Activated B cell treated with CpG ODN at 0.5 μM for 24 hours (primary cell): Measurements from ENCODE around the gene EME2. TPM values are rescaled to one million over a fixed set of nuclear protein-coding genes. Genes with fewer than 3 reads are reported as not detected.
A peak's percentile ranks its signal among the peaks of the same experiment; 100 is the strongest.

ENCODE experiments used
- ATAC-seq: fragments of 200-7000 bp; cut with Tn5 transposase; one replicate; pipeline ENCODE4 v1.10.0; 2021; ENCODE audit warnings: low read depth, mild to moderate bottlenecking, moderate library complexity
- CTCF ChIA-PET: fragments of 350-600 bp; sonication (Branson Sonifier 250); formaldehyde crosslinking; loops from one replicate; lab custom pipeline; 2021; ENCODE audit warnings: antibody characterized with exemption; lab: Charles Lee
- POLR2A ChIA-PET: fragments of 350-600 bp; sonication (Branson Sonifier 250); formaldehyde crosslinking; loops from one replicate; lab custom pipeline; 2021; ENCODE audit warnings: antibody characterized with exemption; lab: Charles Lee
- DNase-seq: peaks from one replicate; pipeline ENCODE4 v3.0.0; 2022
- H3K27ac Mint-ChIP-seq: one replicate; pipeline ENCODE4 v1.8.0; 2020; ENCODE audit warnings: mixed read lengths
- H3K27me3 Mint-ChIP-seq: one replicate; pipeline ENCODE4 v1.8.0; 2021; ENCODE audit warnings: mixed read lengths
- H3K36me3 Mint-ChIP-seq: one replicate; pipeline ENCODE4 v1.8.0; 2021; ENCODE audit warnings: low read depth, mixed read lengths
- H3K4me1 Mint-ChIP-seq: one replicate; pipeline ENCODE4 v1.8.0; 2021; ENCODE audit warnings: mixed read lengths
- H3K4me3 Mint-ChIP-seq: one replicate; pipeline ENCODE4 v1.8.0; 2020; ENCODE audit warnings: mild to moderate bottlenecking, mixed read lengths
- H3K9me3 Mint-ChIP-seq: one replicate; pipeline ENCODE4 v1.8.0; 2020; ENCODE audit warnings: mixed read lengths
- intact Hi-C: fragments of 100-400 bp; cut with micrococcal nuclease; formaldehyde crosslinking; loops from one replicate; pipeline ENCODE4 v1.15.1; 2024
- total RNA-seq: library from RNA; stranded (reverse); gene quantifications from 2 replicates; pipeline ENCODE4 v1.2.3, GENCODE V29; 2022
- TF ChIP-seq, protein P1 (sequence below): fragments of 200-600 bp; IDR thresholded peaks from one replicate; pipeline ENCODE4 v1.8.0; 2022; ENCODE audit warnings: antibody characterized with exemption, mild to moderate bottlenecking

EME2 gene
- total RNA-seq, 1 donor from 2014 or later, result 49.9 TPM

DNA sequence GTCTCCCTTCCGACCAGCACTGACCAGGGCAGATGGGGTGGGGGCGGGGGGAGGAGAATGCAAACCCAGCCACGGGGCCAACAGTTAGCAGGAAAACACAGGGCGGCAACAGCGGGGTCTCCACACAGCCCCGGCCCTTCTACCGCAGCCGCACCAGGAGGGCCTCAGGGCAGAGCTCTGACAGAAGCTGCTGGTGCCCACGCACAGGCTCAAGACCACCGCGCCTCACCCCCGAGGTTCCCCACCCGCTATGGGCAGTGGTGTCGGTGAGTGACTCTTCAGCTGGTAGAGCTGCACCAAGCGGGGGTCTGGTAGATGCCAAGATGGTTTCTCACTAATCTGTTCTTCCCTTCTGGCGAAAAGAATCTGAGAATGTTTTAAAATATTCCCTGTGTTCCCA is 37.9 kb downstream of the EME2 start:
- no peaks in the 10 kb centered on the region for H3K27me3 Mint-ChIP-seq
- H3K27ac Mint-ChIP-seq, result no peak overlapping the region
- TF ChIP-seq, protein P1, sequence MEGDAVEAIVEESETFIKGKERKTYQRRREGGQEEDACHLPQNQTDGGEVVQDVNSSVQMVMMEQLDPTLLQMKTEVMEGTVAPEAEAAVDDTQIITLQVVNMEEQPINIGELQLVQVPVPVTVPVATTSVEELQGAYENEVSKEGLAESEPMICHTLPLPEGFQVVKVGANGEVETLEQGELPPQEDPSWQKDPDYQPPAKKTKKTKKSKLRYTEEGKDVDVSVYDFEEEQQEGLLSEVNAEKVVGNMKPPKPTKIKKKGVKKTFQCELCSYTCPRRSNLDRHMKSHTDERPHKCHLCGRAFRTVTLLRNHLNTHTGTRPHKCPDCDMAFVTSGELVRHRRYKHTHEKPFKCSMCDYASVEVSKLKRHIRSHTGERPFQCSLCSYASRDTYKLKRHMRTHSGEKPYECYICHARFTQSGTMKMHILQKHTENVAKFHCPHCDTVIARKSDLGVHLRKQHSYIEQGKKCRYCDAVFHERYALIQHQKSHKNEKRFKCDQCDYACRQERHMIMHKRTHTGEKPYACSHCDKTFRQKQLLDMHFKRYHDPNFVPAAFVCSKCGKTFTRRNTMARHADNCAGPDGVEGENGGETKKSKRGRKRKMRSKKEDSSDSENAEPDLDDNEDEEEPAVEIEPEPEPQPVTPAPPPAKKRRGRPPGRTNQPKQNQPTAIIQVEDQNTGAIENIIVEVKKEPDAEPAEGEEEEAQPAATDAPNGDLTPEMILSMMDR, result no peak
- no peak overlapping the region for H3K4me3 Mint-ChIP-seq
- ATAC-seq (no peak), DNase-seq (no peak)
- POLR2A ChIA-PET, result no interaction called here
- intact Hi-C loops, result no loop called here
- H3K36me3 Mint-ChIP-seq, result peaks cover 43% of the 10 kb centered on the region
- H3K9me3 Mint-ChIP-seq, result no peaks in the 10 kb centered on the region
- CTCF ChIA-PET, result no interaction called here
- H3K4me1 Mint-ChIP-seq, result no peaks in the 10 kb centered on the region

DNA sequence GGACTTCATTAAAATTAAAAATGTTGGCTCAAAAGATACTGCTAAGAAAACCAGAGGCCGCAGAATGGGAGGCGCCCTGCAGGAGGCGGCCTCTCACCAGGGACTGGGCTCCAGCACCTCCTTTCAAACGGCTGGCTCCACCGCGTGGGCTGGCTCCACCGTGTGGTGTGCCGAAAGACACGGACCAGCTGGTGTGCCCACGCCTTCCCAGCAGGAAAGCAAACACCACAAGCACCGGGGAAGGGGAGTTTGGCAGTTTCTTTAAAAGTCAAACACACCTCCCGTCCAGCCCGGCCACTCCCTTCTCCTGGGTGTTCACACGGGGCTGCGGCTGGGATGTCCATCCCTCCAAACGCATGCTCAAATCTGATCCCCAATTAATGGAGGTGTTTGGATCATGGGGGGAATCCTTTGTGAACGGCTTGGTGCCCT is 40.1 kb downstream of the EME2 start:
- H3K36me3 Mint-ChIP-seq, result peaks cover 41% of the 10 kb centered on the region
- no peaks in the 10 kb centered on the region for H3K9me3 Mint-ChIP-seq
- ATAC-seq, result peak; percentile 66
- H3K4me3 Mint-ChIP-seq, result no peak overlapping the region
- POLR2A ChIA-PET, result no interaction called here
- intact Hi-C loops, result no loop called here
- TF ChIP-seq, protein P1, result no peak
- no peaks in the 10 kb centered on the region for H3K4me1 Mint-ChIP-seq
- H3K27me3 Mint-ChIP-seq, result no peaks in the 10 kb centered on the region
- no peak overlapping the region for H3K27ac Mint-ChIP-seq
- CTCF ChIA-PET, result no interaction called here
- no peak for DNase-seq

DNA sequence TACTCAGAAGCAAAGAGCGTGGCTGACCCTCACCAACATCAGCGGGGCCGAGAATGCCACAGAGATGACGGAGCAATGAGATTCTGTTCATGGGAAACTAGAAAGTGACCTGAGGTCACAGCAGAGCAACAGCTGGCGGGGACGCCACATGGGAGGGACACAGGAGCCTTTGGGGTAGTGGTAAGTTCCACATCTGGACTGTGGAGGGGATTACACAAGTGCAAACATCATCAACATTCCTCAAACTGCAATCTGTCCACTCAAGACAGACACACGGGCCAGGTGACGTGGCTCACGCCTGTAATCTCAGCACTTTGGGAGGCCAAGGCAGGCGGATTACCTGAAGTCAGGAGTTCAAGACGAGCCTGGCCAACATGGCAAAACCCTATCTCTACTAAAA is 42.9 kb downstream of the EME2 start:
- TF ChIP-seq, protein P1, result no peak
- Mint-ChIP-seq H3K27me3 (no peaks in the 10 kb centered on the region), H3K4me1 (no peaks in the 10 kb centered on the region), H3K9me3 (no peaks in the 10 kb centered on the region), H3K36me3 (peaks cover 39% of the 10 kb centered on the region), H3K27ac (peak overlapping the region; percentile 20), H3K4me3 (no peak overlapping the region)
- intact Hi-C loops, result no loop called here
- ATAC-seq (no peak), DNase-seq (no peak)
- ChIA-PET POLR2A (no interaction called here), CTCF (no interaction called here)

DNA sequence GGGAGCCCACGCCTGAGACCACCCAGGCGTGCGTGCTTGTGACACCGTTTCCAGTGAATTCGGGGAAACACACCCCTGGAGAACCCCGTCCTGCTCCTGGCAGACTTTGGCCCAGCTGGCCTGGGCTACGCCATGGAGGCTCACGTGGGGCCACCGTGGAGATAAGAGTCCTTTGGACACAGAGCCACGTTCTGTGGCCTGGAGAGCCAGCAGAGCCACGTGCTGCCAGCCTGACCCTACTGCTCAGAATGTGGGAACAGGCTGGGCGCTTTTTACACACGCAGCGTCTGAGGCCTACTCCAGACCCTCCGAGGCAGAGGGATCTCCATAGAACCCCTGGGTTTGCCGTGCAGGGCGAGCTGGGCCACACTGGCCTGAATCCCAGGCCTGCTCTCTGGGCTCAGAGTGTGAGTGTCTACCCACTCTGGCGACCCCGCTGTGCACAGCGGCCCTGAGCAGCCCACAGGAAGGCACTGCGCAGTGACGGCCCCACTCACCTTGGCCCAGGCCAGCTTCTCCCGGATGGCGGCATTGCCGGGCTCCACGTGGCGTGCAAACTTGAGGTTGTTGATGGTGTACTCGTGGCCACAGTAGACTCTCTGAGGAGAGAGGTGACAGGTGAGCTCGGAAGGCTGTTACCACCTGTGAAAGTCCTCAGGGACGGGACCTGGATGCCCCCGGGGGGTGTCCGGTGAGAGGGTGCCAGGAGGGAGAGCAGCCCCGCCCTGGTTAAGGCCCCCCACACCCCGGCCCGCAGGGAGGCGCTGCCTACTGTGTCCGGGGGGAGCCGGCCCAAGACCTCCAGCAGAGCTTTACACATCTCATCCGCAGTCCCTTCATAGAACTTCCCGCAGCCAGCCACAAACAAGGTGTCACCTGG is 44.0 kb downstream of the EME2 start:
- H3K36me3 Mint-ChIP-seq, result peaks cover 45% of the 10 kb centered on the region
- POLR2A ChIA-PET, result no interaction called here
- no peak for DNase-seq
- no peaks in the 10 kb centered on the region for H3K4me1 Mint-ChIP-seq
- no peak for ATAC-seq
- CTCF ChIA-PET, result no interaction called here
- H3K27ac Mint-ChIP-seq, result no peak overlapping the region
- no peak overlapping the region for H3K4me3 Mint-ChIP-seq
- H3K27me3 Mint-ChIP-seq, result no peaks in the 10 kb centered on the region
- TF ChIP-seq, protein P1, result no peak
- intact Hi-C loops, result no loop called here
- H3K9me3 Mint-ChIP-seq, result no peaks in the 10 kb centered on the region

DNA sequence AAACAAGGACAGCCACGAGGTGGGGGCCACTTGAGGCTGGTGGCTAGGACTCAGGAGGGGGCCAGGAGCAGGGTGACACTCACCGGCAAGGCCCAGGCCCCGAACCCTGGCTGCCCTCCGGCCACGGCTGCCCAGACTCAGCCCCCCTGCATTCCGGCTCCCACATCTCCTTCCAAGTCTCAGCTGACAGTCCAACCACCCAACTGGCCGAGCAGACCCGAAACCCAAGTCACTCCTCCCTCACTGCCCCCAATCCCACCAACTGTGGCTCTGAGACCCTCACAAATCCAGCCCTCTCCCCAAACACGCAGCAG is 44.6 kb downstream of the EME2 start:
- H3K27ac Mint-ChIP-seq, result no peak overlapping the region
- H3K36me3 Mint-ChIP-seq, result peaks cover 45% of the 10 kb centered on the region

More for the DNA sequence above, 44.6 kb downstream of the EME2 start:
- TF ChIP-seq, protein P1, result no peak
- POLR2A ChIA-PET, result no interaction called here
- Mint-ChIP-seq H3K9me3 (no peaks in the 10 kb centered on the region), H3K4me1 (no peaks in the 10 kb centered on the region), H3K4me3 (no peak overlapping the region), H3K27me3 (no peaks in the 10 kb centered on the region)
- ATAC-seq (no peak), DNase-seq (no peak)
- CTCF ChIA-PET, result no interaction called here
- intact Hi-C loops, result no loop called here
